Activated naive CD8-positive, alpha-beta T cell treated with anti-CD3 and anti-CD28 coated beads, Interleukin-2, amount 10 ng/mL, durations not matched to agents 7 days and 5 days (primary cell): ENCODE results near the gene KRTAP20-4. TPM values are rescaled to one million over a fixed set of nuclear protein-coding genes. Genes with fewer than 3 reads are reported as not detected.

ENCODE experiments used
- ATAC-seq: fragments of 150-1000 bp; cut with Tn5 transposase; one replicate; pipeline ENCODE4 v1.10.0; 2021; ENCODE audit warnings: low read depth, moderate library complexity
- POLR2A ChIA-PET: fragments of 350-600 bp; sonication (Branson Sonifier 250); formaldehyde crosslinking; loops from one replicate; lab custom pipeline; 2021; ENCODE audit warnings: antibody characterized with exemption; lab: Charles Lee
- DNase-seq: peaks from one replicate; pipeline ENCODE4 v3.0.0; 2021
- H3K27ac Mint-ChIP-seq: one replicate; pipeline ENCODE4 v1.8.0; 2022; ENCODE audit warnings: mild to moderate bottlenecking, mixed read lengths
- H3K27me3 Mint-ChIP-seq: one replicate; pipeline ENCODE4 v1.8.0; 2022; ENCODE audit warnings: mild to moderate bottlenecking, moderate library complexity, mixed read lengths
- H3K36me3 Mint-ChIP-seq: one replicate; pipeline ENCODE4 v1.8.0; 2021; ENCODE audit warnings: mild to moderate bottlenecking, mixed read lengths
- H3K4me1 Mint-ChIP-seq: one replicate; pipeline ENCODE4 v1.8.0; 2021; ENCODE audit warnings: mixed read lengths
- H3K4me3 Mint-ChIP-seq: one replicate; pipeline ENCODE4 v1.8.0; 2022; ENCODE audit warnings: mild to moderate bottlenecking, moderate library complexity, mixed read lengths
- H3K9me3 Mint-ChIP-seq: one replicate; pipeline ENCODE4 v1.8.0; 2021; ENCODE audit warnings: mixed read lengths
- total RNA-seq, 2 experiments: library from RNA; stranded (reverse); gene quantifications; one replicate each; pipeline ENCODE4 v1.2.3, GENCODE V29; 2021

KRTAP20-4 gene
- total RNA-seq, 2 experiments from 2014 or later, result not detected

- Mint-ChIP-seq H3K36me3 (no peaks in the 10 kb centered on the region), H3K27ac (no peak overlapping the region), H3K27me3 (no peaks in the 10 kb centered on the region), H3K4me1 (no peaks in the 10 kb centered on the region), H3K4me3 (no peak overlapping the region), H3K9me3 (no peaks in the 10 kb centered on the region)
- DNase-seq (no peak), ATAC-seq (no peak)
- POLR2A ChIA-PET, result no interaction called here
Observed at GRCh38 chr21:30620080-30620479, 347 bp upstream of the KRTAP20-4 start.

GRCh38 chr21:30623362-30623761 is 2.9 kb downstream of the KRTAP20-4 start:
- POLR2A ChIA-PET, result no interaction called here
- no peak overlapping the region for H3K4me3 Mint-ChIP-seq
- no peak for DNase-seq
- H3K36me3 Mint-ChIP-seq, result no peaks in the 10 kb centered on the region
- H3K27ac Mint-ChIP-seq, result no peak overlapping the region
- no peaks in the 10 kb centered on the region for H3K4me1 Mint-ChIP-seq
- no peaks in the 10 kb centered on the region for H3K27me3 Mint-ChIP-seq
- no peaks in the 10 kb centered on the region for H3K9me3 Mint-ChIP-seq
- ATAC-seq, result no peak

GRCh38 chr21:30625449-30626165 is 5.2 kb downstream of the KRTAP20-4 start:
- Mint-ChIP-seq H3K9me3 (no peaks in the 10 kb centered on the region), H3K27ac (no peak overlapping the region), H3K36me3 (no peaks in the 10 kb centered on the region), H3K4me3 (no peak overlapping the region), H3K4me1 (no peaks in the 10 kb centered on the region), H3K27me3 (no peaks in the 10 kb centered on the region)
- ATAC-seq (no peak), DNase-seq (no peak)
- POLR2A ChIA-PET, result no interaction called here

- Mint-ChIP-seq H3K4me3 (no peak overlapping the region), H3K27me3 (no peaks in the 10 kb centered on the region)
- POLR2A ChIA-PET, result no interaction called here
Observed at GRCh38 chr21:30628109-30628508, 7.7 kb downstream of the KRTAP20-4 start.

GRCh38 chr21:30629200-30629599 is 8.8 kb downstream of the KRTAP20-4 start:
- Mint-ChIP-seq H3K4me3 (no peak overlapping the region), H3K4me1 (no peaks in the 10 kb centered on the region), H3K27ac (no peak overlapping the region), H3K27me3 (no peaks in the 10 kb centered on the region), H3K36me3 (no peaks in the 10 kb centered on the region), H3K9me3 (no peaks in the 10 kb centered on the region)
- POLR2A ChIA-PET, result no interaction called here
- DNase-seq (no peak), ATAC-seq (no peak)

More at GRCh38 chr21:30628109-30628508, 7.7 kb downstream of the KRTAP20-4 start:
- Mint-ChIP-seq H3K9me3 (no peaks in the 10 kb centered on the region), H3K4me1 (no peaks in the 10 kb centered on the region), H3K27ac (no peak overlapping the region), H3K36me3 (no peaks in the 10 kb centered on the region)
- ATAC-seq, result no peak
- no peak for DNase-seq

GRCh38 chr21:30634906-30635305 is 14.5 kb downstream of the KRTAP20-4 start, which contains the start of gene KRTAP20-2:
Gene KRTAP20-2 (plus strand): TSS chr21:30635206. CDS start chr21:30635264, 58 bp downstream.
- ATAC-seq, result no peak
- Mint-ChIP-seq H3K27me3 (no peaks in the 10 kb centered on the region), H3K4me3 (no peak within 1 kb of the TSS), H3K36me3 (no peaks in the 10 kb centered on the region), H3K9me3 (peaks cover 3% of the 10 kb centered on the region), H3K27ac (no peak within 1 kb of the TSS), H3K4me1 (no peaks in the 10 kb centered on the region)
- POLR2A ChIA-PET, result no interaction called here
- DNase-seq, result no peak

- H3K27me3 Mint-ChIP-seq, result no peaks in the 10 kb centered on the region
- H3K27ac Mint-ChIP-seq, result no peak overlapping the region
- no peaks in the 10 kb centered on the region for H3K36me3 Mint-ChIP-seq
- DNase-seq, result no peak
- peaks cover 4% of the 10 kb centered on the region for H3K9me3 Mint-ChIP-seq
- no peak for ATAC-seq
- no peaks in the 10 kb centered on the region for H3K4me1 Mint-ChIP-seq
- POLR2A ChIA-PET, result no interaction called here
- H3K4me3 Mint-ChIP-seq, result no peak overlapping the region
Observed at GRCh38 chr21:30638686-30639085, 18.3 kb downstream of the KRTAP20-4 start.

GRCh38 chr21:30642564-30642963 is 22.1 kb downstream of the KRTAP20-4 start, which contains the start of gene KRTAP20-3:
Gene KRTAP20-3 (plus strand): TSS chr21:30642864.
- no peaks in the 10 kb centered on the region for H3K27me3 Mint-ChIP-seq
- DNase-seq (no peak), ATAC-seq (no peak)
- no peak within 1 kb of the TSS for H3K27ac Mint-ChIP-seq
- H3K4me3 Mint-ChIP-seq, result no peak within 1 kb of the TSS
- no peaks in the 10 kb centered on the region for H3K4me1 Mint-ChIP-seq
- POLR2A ChIA-PET, result no interaction called here
- no peaks in the 10 kb centered on the region for H3K36me3 Mint-ChIP-seq
- H3K9me3 Mint-ChIP-seq, result peaks cover 6% of the 10 kb centered on the region

GRCh38 chr21:30646904-30647414 is 26.5 kb downstream of the KRTAP20-4 start:
- Mint-ChIP-seq H3K4me3 (no peak overlapping the region), H3K9me3 (peaks cover 1% of the 10 kb centered on the region)

GRCh38 chr21:30652891-30653290 is 32.5 kb downstream of the KRTAP20-4 start:
- no peaks in the 10 kb centered on the region for H3K4me1 Mint-ChIP-seq
- POLR2A ChIA-PET, result no interaction called here
- H3K27me3 Mint-ChIP-seq, result no peaks in the 10 kb centered on the region
- DNase-seq (no peak), ATAC-seq (no peak)
- H3K4me3 Mint-ChIP-seq, result no peak overlapping the region
- H3K36me3 Mint-ChIP-seq, result no peaks in the 10 kb centered on the region
- no peak overlapping the region for H3K27ac Mint-ChIP-seq
- H3K9me3 Mint-ChIP-seq, result no peaks in the 10 kb centered on the region

More at GRCh38 chr21:30646904-30647414, 26.5 kb downstream of the KRTAP20-4 start:
- no peak for ATAC-seq
- Mint-ChIP-seq H3K4me1 (no peaks in the 10 kb centered on the region), H3K36me3 (no peaks in the 10 kb centered on the region), H3K27me3 (no peaks in the 10 kb centered on the region), H3K27ac (no peak overlapping the region)
- POLR2A ChIA-PET, result no interaction called here
- DNase-seq, result no peak

GRCh38 chr21:30668776-30669175 is 48.3 kb downstream of the KRTAP20-4 start:
- no peak overlapping the region for H3K4me3 Mint-ChIP-seq
- POLR2A ChIA-PET, result no interaction called here
- no peaks in the 10 kb centered on the region for H3K27me3 Mint-ChIP-seq
- H3K4me1 Mint-ChIP-seq, result no peaks in the 10 kb centered on the region
- DNase-seq (no peak), ATAC-seq (no peak)
- peaks cover 3% of the 10 kb centered on the region for H3K9me3 Mint-ChIP-seq
- H3K27ac Mint-ChIP-seq, result no peak overlapping the region
- H3K36me3 Mint-ChIP-seq, result no peaks in the 10 kb centered on the region

Other genes with a start within 250 kb of the KRTAP20-4 start
- not detected for gene KRTAP13-2, start 248.4 kb upstream of the KRTAP20-4 start, total RNA-seq
- not detected for gene KRTAP13-1, start 224.6 kb upstream of the KRTAP20-4 start, total RNA-seq
- not detected for gene KRTAP13-3, start 194.7 kb upstream of the KRTAP20-4 start, total RNA-seq
- gene KRTAP13-4, start 190.4 kb upstream of the KRTAP20-4 start, total RNA-seq, result not detected
- gene KRTAP15-1, start 180.4 kb upstream of the KRTAP20-4 start, total RNA-seq, result not detected
- not detected for gene KRTAP19-1, start 140.3 kb upstream of the KRTAP20-4 start, total RNA-seq
- not detected for gene KRTAP19-2, start 133.2 kb upstream of the KRTAP20-4 start, total RNA-seq
- gene KRTAP19-3, start 128.6 kb upstream of the KRTAP20-4 start, total RNA-seq, result not detected
- gene KRTAP19-4, start 123.5 kb upstream of the KRTAP20-4 start, total RNA-seq, result not detected
- gene KRTAP19-5, start 118.5 kb upstream of the KRTAP20-4 start, total RNA-seq, result not detected
- not detected for gene KRTAP19-6, start 78.8 kb upstream of the KRTAP20-4 start, total RNA-seq
- gene KRTAP19-7, start 59.3 kb upstream of the KRTAP20-4 start, total RNA-seq, result not detected
- not detected for gene KRTAP22-2, start 30.2 kb upstream of the KRTAP20-4 start, total RNA-seq
- not detected for gene KRTAP6-3, start 28.2 kb upstream of the KRTAP20-4 start, total RNA-seq
- not detected for gene KRTAP6-2, start 21.7 kb upstream of the KRTAP20-4 start, total RNA-seq
- gene KRTAP22-1, start 19.5 kb upstream of the KRTAP20-4 start, total RNA-seq, result not detected
- not detected for gene KRTAP6-1, start 6.7 kb upstream of the KRTAP20-4 start, total RNA-seq
- gene KRTAP20-1, start 4.2 kb upstream of the KRTAP20-4 start, total RNA-seq, result not detected
- not detected for gene KRTAP20-2, start 14.6 kb downstream of the KRTAP20-4 start, total RNA-seq
- not detected for gene KRTAP20-3, start 22.2 kb downstream of the KRTAP20-4 start, total RNA-seq
- not detected for gene KRTAP21-3, start 98.2 kb downstream of the KRTAP20-4 start, total RNA-seq
- not detected for gene KRTAP21-2, start 126.6 kb downstream of the KRTAP20-4 start, total RNA-seq
- gene KRTAP21-1, start 134.8 kb downstream of the KRTAP20-4 start, total RNA-seq, result not detected
- gene KRTAP8-1, start 192.6 kb downstream of the KRTAP20-4 start, total RNA-seq, result not detected
- gene KRTAP7-1, start 209.1 kb downstream of the KRTAP20-4 start, total RNA-seq, result not detected